Measurements from ENCODE around the gene KRTAP10-3.

The KRTAP10-3 gene, protein sequence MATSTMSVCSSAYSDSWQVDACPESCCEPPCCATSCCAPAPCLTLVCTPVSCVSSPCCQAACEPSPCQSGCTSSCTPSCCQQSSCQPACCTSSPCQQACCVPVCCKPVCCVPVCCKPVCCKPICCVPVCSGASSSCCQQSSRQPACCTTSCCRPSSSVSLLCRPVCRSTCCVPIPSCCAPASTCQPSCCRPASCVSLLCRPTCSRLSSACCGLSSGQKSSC

GRCh38 chr21:44558695-44559094 is at the start of gene KRTAP10-3:
TSS of gene KRTAP10-3 (minus strand) at chr21:44558795. CDS start at chr21:44558715, 80 bp downstream.
- H3K27me3 ChIP-seq (ENCODE audit: low read depth, low read length), result no peaks in the 10 kb centered on the region
- TF ChIP-seq, protein P1, sequence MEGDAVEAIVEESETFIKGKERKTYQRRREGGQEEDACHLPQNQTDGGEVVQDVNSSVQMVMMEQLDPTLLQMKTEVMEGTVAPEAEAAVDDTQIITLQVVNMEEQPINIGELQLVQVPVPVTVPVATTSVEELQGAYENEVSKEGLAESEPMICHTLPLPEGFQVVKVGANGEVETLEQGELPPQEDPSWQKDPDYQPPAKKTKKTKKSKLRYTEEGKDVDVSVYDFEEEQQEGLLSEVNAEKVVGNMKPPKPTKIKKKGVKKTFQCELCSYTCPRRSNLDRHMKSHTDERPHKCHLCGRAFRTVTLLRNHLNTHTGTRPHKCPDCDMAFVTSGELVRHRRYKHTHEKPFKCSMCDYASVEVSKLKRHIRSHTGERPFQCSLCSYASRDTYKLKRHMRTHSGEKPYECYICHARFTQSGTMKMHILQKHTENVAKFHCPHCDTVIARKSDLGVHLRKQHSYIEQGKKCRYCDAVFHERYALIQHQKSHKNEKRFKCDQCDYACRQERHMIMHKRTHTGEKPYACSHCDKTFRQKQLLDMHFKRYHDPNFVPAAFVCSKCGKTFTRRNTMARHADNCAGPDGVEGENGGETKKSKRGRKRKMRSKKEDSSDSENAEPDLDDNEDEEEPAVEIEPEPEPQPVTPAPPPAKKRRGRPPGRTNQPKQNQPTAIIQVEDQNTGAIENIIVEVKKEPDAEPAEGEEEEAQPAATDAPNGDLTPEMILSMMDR (IDR thresholded peaks at IDR 0.05; ENCODE audit: low read depth, low read length), result no peak
- TF ChIP-seq EZH2phosphoT487 (IDR thresholded peaks at IDR 0.05; ENCODE audit: low read depth), result no peak

GRCh38 chr21:44606495-44606894 is 47.9 kb upstream of the KRTAP10-3 start:
- H3K27ac ChIP-seq (ENCODE audit: low read length), result no peak overlapping the region
- H3K9me3 ChIP-seq (ENCODE audit: insufficient read depth, low read length), result no peaks in the 10 kb centered on the region
- no peak overlapping the region for H2AFZ ChIP-seq (ENCODE audit: low read depth, low read length)
- TF ChIP-seq, protein P1 (IDR thresholded peaks at IDR 0.05; ENCODE audit: low read depth, low read length), result no peak
- TF ChIP-seq EZH2phosphoT487 (IDR thresholded peaks at IDR 0.05; ENCODE audit: low read depth), result no peak
- H3K79me2 ChIP-seq (ENCODE audit: low read length), result no peaks in the 10 kb centered on the region
- H4K20me1 ChIP-seq (ENCODE audit: insufficient read depth, low read length), result no peaks in the 10 kb centered on the region
- H3K4me2 ChIP-seq (ENCODE audit: low read length), result no peak overlapping the region
- H3K27me3 ChIP-seq (ENCODE audit: low read depth, low read length), result no peaks in the 10 kb centered on the region; the same call in 1 of the 2 replicates
- H3K4me3 ChIP-seq (ENCODE audit: low read length), result no peak overlapping the region
- no peaks in the 10 kb centered on the region for H3K36me3 ChIP-seq (replicated peaks; ENCODE audit: low read depth, low read length)
- no peaks in the 10 kb centered on the region for H3K4me1 ChIP-seq (ENCODE audit: low read length)
- no peak overlapping the region for H3K9ac ChIP-seq (ENCODE audit: low read length)

More at GRCh38 chr21:44558695-44559094, at the start of gene KRTAP10-3:
- Histone ChIP-seq H3K9me3 (ENCODE audit: insufficient read depth, low read length) (no peaks in the 10 kb centered on the region), H3K27ac (ENCODE audit: low read length) (peak within 1 kb of the TSS; percentile 43; the same call in 1 of the 2 replicates), H3K4me2 (ENCODE audit: low read length) (peak within 1 kb of the TSS; percentile 51; the same call in 1 of the 2 replicates), H2AFZ (ENCODE audit: low read depth, low read length) (no peak within 1 kb of the TSS), H3K4me3 (ENCODE audit: low read length) (no peak within 1 kb of the TSS), H4K20me1 (ENCODE audit: insufficient read depth, low read length) (no peaks in the 10 kb centered on the region), H3K9ac (ENCODE audit: low read length) (no peak within 1 kb of the TSS), H3K4me1 (ENCODE audit: low read length) (peaks cover 24% of the 10 kb centered on the region), H3K79me2 (ENCODE audit: low read length) (no peaks in the 10 kb centered on the region), H3K36me3 (replicated peaks; ENCODE audit: low read depth, low read length) (no peaks in the 10 kb centered on the region)

DNA sequence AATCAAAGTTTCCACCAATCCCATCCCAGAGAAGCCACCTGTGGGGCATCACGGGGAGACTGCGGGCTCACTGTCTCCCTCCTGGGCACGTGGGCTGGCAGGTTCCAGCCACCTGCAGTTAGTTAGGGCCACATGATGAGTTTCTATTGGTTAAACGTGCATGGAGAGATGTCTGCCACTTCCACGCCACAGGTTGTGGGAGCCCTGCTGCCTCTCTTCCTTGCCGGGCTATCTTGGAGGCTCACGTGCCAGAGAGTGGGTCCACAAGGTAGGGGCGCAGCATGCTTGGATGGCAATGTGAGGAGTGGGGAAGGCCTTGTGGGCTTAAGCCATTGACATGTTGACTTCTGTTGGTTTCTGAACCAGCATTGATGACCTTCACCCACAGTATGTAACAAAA is 45.3 kb upstream of the KRTAP10-3 start:
- Histone ChIP-seq H3K4me1 (ENCODE audit: low read length) (no peaks in the 10 kb centered on the region), H3K4me2 (ENCODE audit: low read length) (no peak overlapping the region), H3K27me3 (ENCODE audit: low read depth, low read length) (no peaks in the 10 kb centered on the region; the same call in 1 of the 2 replicates), H3K9ac (ENCODE audit: low read length) (no peak overlapping the region), H2AFZ (ENCODE audit: low read depth, low read length) (no peak overlapping the region), H3K79me2 (ENCODE audit: low read length) (no peaks in the 10 kb centered on the region), H3K27ac (ENCODE audit: low read length) (no peak overlapping the region), H4K20me1 (ENCODE audit: insufficient read depth, low read length) (no peaks in the 10 kb centered on the region), H3K4me3 (ENCODE audit: low read length) (no peak overlapping the region), H3K9me3 (ENCODE audit: insufficient read depth, low read length) (no peaks in the 10 kb centered on the region), H3K36me3 (replicated peaks; ENCODE audit: low read depth, low read length) (no peaks in the 10 kb centered on the region)
- TF ChIP-seq, protein P1 (IDR thresholded peaks at IDR 0.05; ENCODE audit: low read depth, low read length), result no peak
- no peak for TF ChIP-seq EZH2phosphoT487 (IDR thresholded peaks at IDR 0.05; ENCODE audit: low read depth)

DNA sequence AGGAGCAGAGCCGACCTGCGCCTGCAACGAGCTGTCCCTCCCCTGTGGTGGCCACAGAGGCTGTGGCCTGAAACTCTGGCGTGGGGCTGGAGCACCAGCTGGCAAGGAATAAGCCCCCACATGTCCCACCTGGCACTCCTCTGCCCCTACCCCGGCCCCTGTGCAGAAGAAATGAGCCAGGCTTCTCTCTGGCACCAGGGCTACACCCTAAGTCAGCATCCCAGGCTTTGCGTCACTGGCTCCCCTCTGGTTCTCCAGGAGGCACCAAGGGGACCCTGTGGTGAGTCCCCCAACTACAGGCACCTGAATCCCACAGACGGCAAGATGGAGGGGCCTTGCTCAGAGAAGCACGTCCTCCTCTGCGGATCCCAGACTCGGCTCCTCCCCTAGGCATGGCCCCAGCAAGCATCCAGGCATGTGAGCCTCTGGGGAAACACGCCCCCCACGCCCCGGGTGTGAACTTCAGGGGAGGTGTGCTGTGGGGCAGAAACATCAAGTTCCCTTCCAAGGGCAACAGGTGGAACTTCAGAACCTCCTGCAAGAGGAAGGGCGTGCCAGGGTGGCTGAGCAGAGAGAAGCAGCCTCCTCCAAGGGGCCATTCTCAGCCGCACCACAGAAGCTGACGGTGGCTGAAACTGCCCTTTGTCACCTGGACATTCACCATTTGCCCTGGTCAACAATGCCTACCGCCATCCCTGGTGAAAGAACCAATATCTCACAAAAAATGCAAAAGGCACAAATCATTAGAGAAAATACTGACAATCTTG is 44.7 kb upstream of the KRTAP10-3 start:
- H3K4me2 ChIP-seq (ENCODE audit: low read length), result no peak overlapping the region
- no peak overlapping the region for H3K4me3 ChIP-seq (ENCODE audit: low read length)
- H3K36me3 ChIP-seq (replicated peaks; ENCODE audit: low read depth, low read length), result no peaks in the 10 kb centered on the region
- no peak overlapping the region for H3K27ac ChIP-seq (ENCODE audit: low read length)
- no peaks in the 10 kb centered on the region; the same call in 1 of the 2 replicates for H3K27me3 ChIP-seq (ENCODE audit: low read depth, low read length)
- H3K9me3 ChIP-seq (ENCODE audit: insufficient read depth, low read length), result no peaks in the 10 kb centered on the region
- no peak overlapping the region for H3K9ac ChIP-seq (ENCODE audit: low read length)
- no peaks in the 10 kb centered on the region for H3K79me2 ChIP-seq (ENCODE audit: low read length)
- no peaks in the 10 kb centered on the region for H4K20me1 ChIP-seq (ENCODE audit: insufficient read depth, low read length)
- H2AFZ ChIP-seq (ENCODE audit: low read depth, low read length), result no peak overlapping the region
- H3K4me1 ChIP-seq (ENCODE audit: low read length), result no peaks in the 10 kb centered on the region
- TF ChIP-seq, protein P1 (IDR thresholded peaks at IDR 0.05; ENCODE audit: low read depth, low read length), result no peak
